GM12801 (cell line): ENCODE measurements around the gene MYO15B.

Source experiments
- CTCF ChIP-seq: IDR thresholded peaks from one replicate; pipeline ENCODE4 v1.5.1; 2011; ENCODE audit warnings: control low read depth; ENCODE audit not compliant: insufficient read length; ENCODE audit errors: extremely low read depth

Gene MYO15B

GRCh38 chr17:75595920-75596313 lies 8.3 kb downstream of the MYO15B start:
- no peak for TF ChIP-seq CTCF

DNA sequence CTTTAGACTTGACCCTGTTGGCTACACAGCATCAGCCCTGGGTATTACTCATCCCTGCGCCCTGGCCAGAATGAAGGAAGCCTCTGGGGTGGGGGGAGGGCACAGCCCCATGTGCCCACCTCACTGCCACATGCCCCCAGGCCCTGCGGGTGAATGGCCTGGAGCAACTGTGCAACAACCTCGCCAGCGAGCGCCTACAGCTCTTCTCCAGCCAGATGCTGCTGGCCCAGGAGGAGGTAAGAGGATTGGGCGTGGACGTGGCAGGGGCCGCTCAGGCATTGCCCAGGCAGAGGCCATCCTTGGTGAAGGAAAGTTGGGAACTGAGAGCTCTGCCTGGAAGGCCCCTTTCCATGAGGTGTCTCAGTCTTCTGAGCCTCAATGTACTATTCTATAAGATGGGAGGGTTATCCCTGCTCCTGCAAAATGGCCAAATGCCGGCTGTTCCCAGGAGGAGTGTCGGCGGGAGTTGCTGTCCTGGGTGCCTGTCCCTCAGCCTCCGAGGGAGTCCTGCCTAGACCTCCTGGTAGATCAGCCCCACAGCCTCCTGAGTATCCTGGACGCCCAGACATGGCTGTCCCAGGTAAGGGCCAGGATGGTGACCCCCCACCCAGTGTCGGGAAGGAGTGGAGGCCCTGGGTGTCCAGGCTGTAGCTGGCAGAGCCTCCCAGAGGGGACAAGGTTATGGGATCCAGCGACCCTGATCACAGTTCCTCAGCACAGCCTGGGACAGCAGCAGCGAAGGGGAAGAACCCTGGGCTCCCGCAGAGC lies 8.9 kb downstream of the MYO15B start:
- no peak for TF ChIP-seq CTCF

- no peak for TF ChIP-seq CTCF
These were observed 13.7 kb downstream of the MYO15B start for GRCh38 chr17:75601057-75601987.

GRCh38 chr17:75602644-75603043 lies 15.0 kb downstream of the MYO15B start:
- no peak for TF ChIP-seq CTCF

DNA sequence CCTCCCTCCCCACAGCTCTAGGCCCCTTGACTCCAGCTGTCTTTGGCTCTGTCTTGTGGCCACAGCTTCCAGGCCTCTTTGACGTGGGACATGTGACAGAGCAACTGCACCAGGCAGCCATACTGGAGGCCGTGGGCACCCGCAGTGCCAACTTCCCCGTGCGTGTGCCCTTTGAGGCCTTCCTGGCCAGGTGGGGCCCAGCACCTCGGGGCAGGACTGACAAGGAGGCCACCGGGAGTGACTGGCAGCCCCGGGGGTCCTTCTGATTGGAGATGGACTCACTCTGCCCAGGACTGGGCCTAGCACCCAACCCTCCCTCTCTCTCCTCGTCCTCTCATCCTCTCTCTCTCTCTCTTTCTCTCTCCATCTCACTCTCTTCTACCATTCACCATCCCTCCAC lies 15.5 kb downstream of the MYO15B start:
- TF ChIP-seq CTCF: no peak

GRCh38 chr17:75604034-75604695 lies 16.6 kb downstream of the MYO15B start:
- TF ChIP-seq CTCF: no peak

GRCh38 chr17:75605790-75606189 lies 18.2 kb downstream of the MYO15B start:
- no peak for TF ChIP-seq CTCF
